GM12878 (cell line): Measurements from ENCODE around the gene SLC25A13.

ENCODE experiments used
- CBX3 ChIP-seq: fragments of 200-600 bp; sonication (generic); IDR thresholded peaks from 2 replicates; pipeline ENCODE4 v1.6.1; 2016; ENCODE audit warnings: low read depth, borderline replicate concordance
- CTCF ChIP-seq, 3 experiments: IDR thresholded peaks in 2 of 3; conservative IDR thresholded peaks in 1 of 3; 2 replicates each; pipeline ENCODE4 v1.5.1; 2011; ENCODE audit warnings: low read depth in 3 of 3, low read length in 3 of 3, mild to moderate bottlenecking in 3 of 3, control low read depth in 2 of 3, moderate library complexity in 2 of 3, inconsistent platforms in 1 of 3, mixed read lengths in 1 of 3; ENCODE audit not compliant: control insufficient read depth in 2 of 3, insufficient read depth in 1 of 3; ENCODE audit errors: extremely low read depth in 1 of 3
- EZH2 ChIP-seq: IDR thresholded peaks from 2 replicates; pipeline ENCODE4 v1.6.1; 2012; ENCODE audit warnings: low read depth, mild to moderate bottlenecking, control low read depth, inconsistent platforms, low read length, borderline replicate concordance; ENCODE audit not compliant: control insufficient read depth
- HDGF ChIP-seq: fragments of 450-650 bp; IDR thresholded peaks from 2 replicates; pipeline ENCODE4 v1.6.1; 2016; ENCODE audit warnings: antibody characterized with exemption
- KAT2A ChIP-seq: conservative IDR thresholded peaks from 2 replicates; pipeline ENCODE4 v1.6.1; 2011; ENCODE audit warnings: low read depth, low read length; ENCODE audit not compliant: control insufficient read depth
- LARP7 ChIP-seq: fragments of 450-650 bp; IDR thresholded peaks from 2 replicates; pipeline ENCODE4 v1.6.1; 2017; ENCODE audit warnings: mild to moderate bottlenecking
- POLR2AphosphoS2 ChIP-seq: IDR thresholded peaks from 2 replicates; pipeline ENCODE4 v1.6.1; 2011; ENCODE audit warnings: low read depth, mild to moderate bottlenecking, low read length, improper control_type of control experiment, moderate library complexity
- POLR2AphosphoS5 ChIP-seq: IDR thresholded peaks from 2 replicates; pipeline ENCODE4 v1.6.1; 2011; ENCODE audit warnings: mild to moderate bottlenecking, low read length, inconsistent platforms
- USF2 ChIP-seq: IDR thresholded peaks from 2 replicates; pipeline ENCODE4 v1.6.1; 2011; ENCODE audit warnings: low read depth, low read length, improper control_type of control experiment, borderline replicate concordance

GRCh38 chr7:96306385-96307125, 15.3 kb downstream of the SLC25A13 start:
- no peak for TF ChIP-seq USF2
- TF ChIP-seq EZH2 = no peak
- no peak for TF ChIP-seq LARP7
- TF ChIP-seq KAT2A = no peak
- no peak for TF ChIP-seq HDGF
- no peak for TF ChIP-seq CBX3
- TF ChIP-seq CTCF (IDR thresholded peaks at IDR 0.05 in 2 of 3, conservative IDR thresholded peaks at IDR 0.05 in 1 of 3; ENCODE audit: control insufficient read depth in 2 of 3, extremely low read depth in 1 of 3, insufficient read depth in 1 of 3, low read depth in 3 of 3, low read length in 3 of 3) = no peak
- TF ChIP-seq POLR2AphosphoS2 = no peak
- no peak for TF ChIP-seq POLR2AphosphoS5
